DND-41 (cell line): ENCODE measurements around the gene ATP11B.

ENCODE experiments used
- ATAC-seq: fragments of 200-7000 bp; cut with Tn5 transposase; 3 replicates; pipeline ENCODE4 v1.9.1; 2021; ENCODE audit warnings: low read depth; ENCODE audit not compliant: insufficient read depth
- DNase-seq: peaks from one replicate; pipeline ENCODE4 v3.0.0-alpha.2; 2020
- H2AFZ ChIP-seq: 2 replicates; pipeline ENCODE4 v1.6.0; 2012; ENCODE audit warnings: low read depth, low read length
- H3K27ac ChIP-seq: 2 replicates; pipeline ENCODE4 v1.5.1; 2012; ENCODE audit warnings: low read length, inconsistent platforms
- H3K27me3 ChIP-seq: fragments of 200-600 bp; sonication (generic); 2 replicates; pipeline ENCODE4 v1.6.0; 2012; ENCODE audit warnings: low read length, mild to moderate bottlenecking, inconsistent platforms; ENCODE audit not compliant: insufficient read depth, poor library complexity
- H3K36me3 ChIP-seq: 2 replicates; pipeline ENCODE4 v1.5.1; 2012; ENCODE audit warnings: low read length, inconsistent platforms; ENCODE audit not compliant: insufficient read depth
- H3K4me1 ChIP-seq: 2 replicates; pipeline ENCODE4 v1.5.1; 2012; ENCODE audit warnings: mild to moderate bottlenecking, low read length; ENCODE audit not compliant: insufficient read depth
- H3K4me2 ChIP-seq: 2 replicates; pipeline ENCODE4 v1.6.0; 2012; ENCODE audit warnings: mild to moderate bottlenecking, moderate library complexity, low read length, inconsistent platforms; ENCODE audit not compliant: insufficient read depth
- H3K4me3 ChIP-seq, 2 experiments: fragments of 200-600 bp in 1 of 2; shearing (Covaris generic) in 1 of 2; 2 replicates each; pipeline ENCODE4 v1.5.1; 2012 to 2016; ENCODE audit warnings: inconsistent platforms in 2 of 2, low read length in 2 of 2, mild to moderate bottlenecking in 2 of 2, low read depth in 1 of 2, moderate library complexity in 1 of 2
- H3K79me2 ChIP-seq: 2 replicates; pipeline ENCODE4 v1.6.0; 2012; ENCODE audit warnings: low read length, inconsistent platforms; ENCODE audit not compliant: insufficient read depth
- H3K9ac ChIP-seq: 2 replicates; pipeline ENCODE4 v1.6.0; 2012; ENCODE audit warnings: low read depth, mild to moderate bottlenecking, inconsistent platforms, low read length, moderate library complexity
- H3K9me3 ChIP-seq: 2 replicates; pipeline ENCODE4 v1.5.1; 2012; ENCODE audit warnings: low read length, moderate library complexity, mild to moderate bottlenecking, inconsistent platforms; ENCODE audit not compliant: insufficient read depth, severe bottlenecking
- H4K20me1 ChIP-seq: 2 replicates; pipeline ENCODE4 v1.6.0; 2012; ENCODE audit warnings: low read length; ENCODE audit not compliant: insufficient read depth
- CTCF ChIP-seq: IDR thresholded peaks from 2 replicates; pipeline ENCODE4 v1.5.1; 2012; ENCODE audit warnings: borderline replicate concordance, low read length, moderate library complexity, mild to moderate bottlenecking; ENCODE audit not compliant: poor library complexity, severe bottlenecking; ENCODE audit errors: extremely low read depth
- EZH2 ChIP-seq: IDR thresholded peaks from 3 replicates; pipeline ENCODE4 v1.6.1; 2012; ENCODE audit warnings: borderline replicate concordance, low read depth, mild to moderate bottlenecking, moderate library complexity, low read length, inconsistent platforms; ENCODE audit not compliant: severe bottlenecking

ATP11B gene

GRCh38 chr3:182809531-182809930 is 16.2 kb downstream of the ATP11B start:
- Histone ChIP-seq H3K4me2 (no peak overlapping the region), H3K27ac (no peak overlapping the region), H2AFZ (no peak overlapping the region), H3K27me3 (no peaks in the 10 kb centered on the region), H3K36me3 (no peaks in the 10 kb centered on the region), H4K20me1 (peaks cover 24% of the 10 kb centered on the region; the same call in 1 of the 2 replicates), H3K79me2 (peaks cover 99% of the 10 kb centered on the region), H3K9ac (no peak overlapping the region), H3K4me1 (0 out of 2 replicates have a peak, but pooled peaks cover 2% of the 10 kb centered on the region), H3K4me3 (no peak overlapping the region), H3K9me3 (no peaks in the 10 kb centered on the region)
- DNase-seq, result no peak
- no peak for TF ChIP-seq EZH2
- no peak for TF ChIP-seq CTCF
- no peak for ATAC-seq

- TF ChIP-seq CTCF (no peak), EZH2 (no peak)
- ATAC-seq, result no peak
- no peaks in the 10 kb centered on the region for H3K27me3 ChIP-seq
- peaks cover 99% of the 10 kb centered on the region for H3K79me2 ChIP-seq
- peaks cover 23% of the 10 kb centered on the region; the same call in 1 of the 2 replicates for H4K20me1 ChIP-seq
- H3K4me3 ChIP-seq, result no peak overlapping the region
- H3K9ac ChIP-seq, result no peak overlapping the region
- no peak for DNase-seq
- 0 out of 2 replicates have a peak, but pooled peaks cover 2% of the 10 kb centered on the region for H3K4me1 ChIP-seq
- H3K4me2 ChIP-seq, result no peak overlapping the region
- H3K36me3 ChIP-seq, result no peaks in the 10 kb centered on the region
- H3K27ac ChIP-seq, result no peak overlapping the region
- H3K9me3 ChIP-seq, result no peaks in the 10 kb centered on the region
- H2AFZ ChIP-seq, result no peak overlapping the region
These were observed 17.4 kb downstream of the ATP11B start for GRCh38 chr3:182810574-182811268.

GRCh38 chr3:182811269-182811596 is 17.9 kb downstream of the ATP11B start:
- H2AFZ ChIP-seq, result no peak overlapping the region
- no peak overlapping the region for H3K4me2 ChIP-seq
- no peaks in the 10 kb centered on the region for H3K9me3 ChIP-seq
- TF ChIP-seq CTCF (no peak), EZH2 (no peak)
- H3K27ac ChIP-seq, result no peak overlapping the region
- 0 out of 2 replicates have a peak, but pooled peaks cover 2% of the 10 kb centered on the region for H3K4me1 ChIP-seq
- H4K20me1 ChIP-seq, result peaks cover 23% of the 10 kb centered on the region; the same call in 1 of the 2 replicates
- ATAC-seq (no peak), DNase-seq (no peak)
- no peaks in the 10 kb centered on the region for H3K36me3 ChIP-seq
- H3K4me3 ChIP-seq, result no peak overlapping the region
- peaks cover 99% of the 10 kb centered on the region for H3K79me2 ChIP-seq
- no peak overlapping the region for H3K9ac ChIP-seq
- H3K27me3 ChIP-seq, result no peaks in the 10 kb centered on the region
